ENCODE data around the gene CKAP5.

GRCh38 chr11:46855863-46856262 is 9.8 kb upstream of the CKAP5 start:
- no peak for TF ChIP-seq EZH2 (IDR thresholded peaks at IDR 0.05)
- no peak for TF ChIP-seq CTCF (IDR thresholded peaks at IDR 0.05)
- TF ChIP-seq EZH2phosphoT487 (IDR thresholded peaks at IDR 0.05): no peak

Data from neural progenitor cell (in vitro differentiated cells).